Left lung (tissue), 10 donors: ENCODE data around the gene GRAMD4. TPM values are rescaled to one million over a fixed set of nuclear protein-coding genes. Genes with fewer than 3 reads are reported as not detected.

Experiments
- ATAC-seq: fragments of 200-7000 bp; cut with Tn5 transposase; one replicate; pipeline ENCODE4 v1.9.1; 2020; ENCODE audit warnings: moderate library complexity
- DNase-seq, 4 donors: peaks; one replicate each; pipeline ENCODE4 v3.0.0-alpha.2; 2013 to 2020
- H3K27ac ChIP-seq, 2 donors: fragments of 200-600 bp; sonication (generic) in 1 of 2; one replicate each; pipeline versions ENCODE4 v1.5.0 to v1.8.0; 2020 to 2021
- H3K27me3 ChIP-seq, 2 donors: fragments of 200-600 bp; sonication (generic) in 1 of 2; one replicate each; pipeline versions ENCODE4 v1.5.0 to v1.8.0; 2020 to 2021
- H3K36me3 ChIP-seq, 2 donors: fragments of 200-600 bp; sonication (generic) in 1 of 2; one replicate each; pipeline versions ENCODE4 v1.5.0 to v1.8.0; 2020 to 2021
- H3K4me1 ChIP-seq, 2 donors: fragments of 200-600 bp; one replicate each; pipeline ENCODE4 v1.8.0; 2021
- H3K4me3 ChIP-seq, 2 donors: fragments of 200-600 bp; sonication (generic) in 1 of 2; one replicate each; pipeline versions ENCODE4 v1.5.0 to v1.8.0; 2020 to 2021; ENCODE audit warnings: mild to moderate bottlenecking in 1 of 2
- H3K9me3 ChIP-seq, 2 donors: fragments of 200-600 bp; sonication (generic) in 1 of 2; one replicate each; pipeline versions ENCODE4 v1.5.0 to v1.8.0; 2020 to 2021
- CTCF ChIP-seq, 2 donors: fragments of 200-600 bp; sonication (generic) in 1 of 2; IDR thresholded peaks; one replicate each; pipeline versions ENCODE4 v1.5.0 to v1.8.0; 2021; ENCODE audit warnings: antibody characterized with exemption in 2 of 2
- intact Hi-C, 2 donors: fragments of 100-400 bp; cut with DNase I; formaldehyde crosslinking; loops; one replicate each; pipeline versions ENCODE4 v1.11.2 to v1.14.2; 2022
- polyA plus RNA-seq, 6 donors: library from polyadenylated mRNA; unstranded; fragments of 120-200 nt; gene quantifications; one replicate each; pipeline ENCODE4 v1.2.1, GENCODE V29; 2013; ENCODE audit not compliant: insufficient read length in 6 of 6
- total RNA-seq, 2 donors: library from RNA; stranded (reverse); fragmentation: NEBNext Ultra II Directional; extraction: Animal tissue kit (Norgen Biotek cat#: 25700); gene quantifications; one replicate each; pipeline ENCODE4 v1.2.1, GENCODE V29; 2021
- donor health status: DM: no; HTN: yes; CAD: no.
- donor health status: DM: no; HTN: no; CAD: no.

The GRAMD4 gene
- total and polyA plus RNA-seq, 8 donors, result 25.2 to 78.2 (median 36.6) TPM

- Histone ChIP-seq H3K4me1 (peaks cover 0 to 59% of the 10 kb centered on the region in 2 donors), H3K4me3 (no peak overlapping the region), H3K9me3 (no peaks in the 10 kb centered on the region), H3K27me3 (no peaks in the 10 kb centered on the region), H3K27ac (no peak overlapping the region), H3K36me3 (no peaks in the 10 kb centered on the region)
- DNase-seq, result no peak
- intact Hi-C loops, result no loop called here
- TF ChIP-seq CTCF (IDR thresholded peaks at IDR 0.05), result no peak
- no peak for ATAC-seq
Observed at GRCh38 chr22:46605117-46605516, 15.1 kb upstream of the GRAMD4 start.

- no peak for TF ChIP-seq CTCF (IDR thresholded peaks at IDR 0.05)
- H3K27me3 ChIP-seq, result no peaks in the 10 kb centered on the region
- H3K36me3 ChIP-seq, result no peaks in the 10 kb centered on the region
- intact Hi-C loops, result no loop called here
- DNase-seq, result no peak
- H3K27ac ChIP-seq, result no peak overlapping the region
- no peak overlapping the region for H3K4me3 ChIP-seq
- no peaks in the 10 kb centered on the region for H3K9me3 ChIP-seq
- H3K4me1 ChIP-seq, result peaks cover 0 to 49% of the 10 kb centered on the region in 2 donors
- no peak for ATAC-seq
Observed at GRCh38 chr22:46606886-46607285, 13.3 kb upstream of the GRAMD4 start.

- Histone ChIP-seq H3K9me3 (no peaks in the 10 kb centered on the region), H3K4me1 (peaks cover under 1 to 49% of the 10 kb centered on the region in 2 donors), H3K27ac (no peak overlapping the region), H3K36me3 (no peaks in the 10 kb centered on the region), H3K4me3 (no peak overlapping the region), H3K27me3 (no peaks in the 10 kb centered on the region)
- no peak for TF ChIP-seq CTCF (IDR thresholded peaks at IDR 0.05)
- DNase-seq, result peak in 1 of 4 donors; percentile 77
- ATAC-seq, result peak; percentile 95
- intact Hi-C loops, result no loop called here
Observed at GRCh38 chr22:46607483-46608114, 12.6 kb upstream of the GRAMD4 start.

DNA sequence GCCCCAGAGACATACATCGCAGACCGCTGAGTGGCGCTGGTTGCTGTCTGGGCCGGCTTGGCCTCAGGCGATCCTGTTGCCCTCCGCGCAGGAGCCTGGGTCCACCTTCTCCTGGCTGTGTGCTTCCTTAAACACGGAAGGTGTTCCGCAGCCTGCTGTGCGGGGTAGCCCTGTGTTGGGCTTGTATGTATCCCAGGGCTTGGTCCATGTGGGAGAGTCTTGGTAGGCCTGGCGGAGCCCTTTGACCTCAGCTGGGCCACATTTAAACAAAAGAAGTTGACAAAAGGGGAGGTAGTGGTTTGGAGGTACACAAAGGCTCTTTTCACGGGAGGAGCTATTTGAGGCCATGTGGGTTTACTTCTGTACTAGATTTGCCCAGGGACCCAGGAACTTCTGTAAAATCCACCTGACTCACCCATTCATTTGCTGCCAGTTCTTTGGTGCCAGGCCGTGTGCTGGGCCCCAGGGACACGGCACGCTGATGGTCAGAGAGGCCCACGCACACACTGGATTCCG, 11.0 kb upstream of the GRAMD4 start:
- intact Hi-C loops, result no loop called here
- ATAC-seq (no peak), DNase-seq (peak in 1 of 4 donors; percentile 69)
- no peaks in the 10 kb centered on the region for H3K36me3 ChIP-seq
- no peaks in the 10 kb centered on the region for H3K27me3 ChIP-seq
- no peak for TF ChIP-seq CTCF (IDR thresholded peaks at IDR 0.05)
- no peaks in the 10 kb centered on the region for H3K9me3 ChIP-seq
- H3K4me3 ChIP-seq, result no peak overlapping the region
- H3K27ac ChIP-seq, result peak overlapping the region in 1 of 2 donors; percentile 5
- H3K4me1 ChIP-seq, result peaks cover 10 to 51% of the 10 kb centered on the region in 2 donors

DNA sequence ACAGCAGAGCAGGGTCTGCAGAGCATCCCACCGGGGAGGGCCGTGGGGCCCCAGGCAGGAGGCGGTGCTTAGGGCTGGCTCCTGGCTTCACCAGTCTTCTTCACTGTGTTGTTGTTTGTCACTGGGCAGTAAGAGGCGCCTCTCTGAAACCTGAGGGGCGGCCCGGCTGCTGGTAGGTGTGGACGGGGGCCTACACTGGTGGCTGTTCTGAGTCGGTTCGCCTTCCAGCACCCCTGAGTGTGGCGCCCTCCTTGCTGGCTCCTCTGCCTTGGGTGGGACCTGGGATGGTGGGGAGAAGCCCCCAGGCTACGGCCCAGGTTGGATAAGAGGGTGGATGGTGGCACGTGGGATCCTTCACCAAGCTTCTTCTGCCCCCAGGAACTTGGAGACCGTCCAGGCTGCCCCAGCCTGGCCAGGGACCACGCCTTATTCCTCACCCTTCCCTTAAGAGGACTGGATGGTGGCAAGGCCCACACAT, 10.4 kb upstream of the GRAMD4 start:
- TF ChIP-seq CTCF (IDR thresholded peaks at IDR 0.05), result no peak
- Histone ChIP-seq H3K36me3 (no peaks in the 10 kb centered on the region), H3K27ac (peak overlapping the region in 1 of 2 donors; percentile 5), H3K4me1 (peaks cover 10 to 52% of the 10 kb centered on the region in 2 donors), H3K27me3 (no peaks in the 10 kb centered on the region), H3K4me3 (no peak overlapping the region), H3K9me3 (no peaks in the 10 kb centered on the region)
- DNase-seq (no peak), ATAC-seq (no peak)
- intact Hi-C loops, result no loop called here
